ENCODE measurements around the gene TIMM23B.
"Not testable (repeated sequence)": the region's sequence is repeated elsewhere in the genome, so short reads cannot be mapped to it uniquely, and the experiment has no call there.

TIMM23B gene

GRCh38 chr10:49941447-49942338 lies at the start of gene TIMM23B, which contains the start of gene PARG:
Gene TIMM23B (plus strand): TSS chr10:49942053. CDS start chr10:49942195, 142 bp downstream.
Gene PARG (minus strand): TSS chr10:49942027. CDS start chr10:49941725, 302 bp downstream.
- peak; percentile 53 for DNase-seq (ENCODE audit: low spot score)

GRCh38 chr10:49899999-49900398 lies 41.9 kb upstream of the TIMM23B start:
- DNase-seq (ENCODE audit: low spot score) = not testable (repeated sequence)

- DNase-seq (ENCODE audit: low spot score) = not testable (repeated sequence)
Observed at GRCh38 chr10:49900406-49900805, 41.4 kb upstream of the TIMM23B start.

- DNase-seq (ENCODE audit: low spot score) = not testable (repeated sequence)
Observed at GRCh38 chr10:49903829-49904228, 38.0 kb upstream of the TIMM23B start.

GRCh38 chr10:49908290-49909080 lies 33.4 kb upstream of the TIMM23B start:
- DNase-seq (ENCODE audit: low spot score) = not testable (repeated sequence)

GRCh38 chr10:49910295-49910694 lies 31.6 kb upstream of the TIMM23B start:
- not testable (repeated sequence) for DNase-seq (ENCODE audit: low spot score)

GRCh38 chr10:49916451-49916850 lies 25.4 kb upstream of the TIMM23B start:
- DNase-seq (ENCODE audit: low spot score) = not testable (repeated sequence)

GRCh38 chr10:49917927-49918326 lies 23.9 kb upstream of the TIMM23B start:
- DNase-seq (ENCODE audit: low spot score) = not testable (repeated sequence)

GRCh38 chr10:49922041-49922440 lies 19.8 kb upstream of the TIMM23B start:
- not testable (repeated sequence) for DNase-seq (ENCODE audit: low spot score)

- not testable (repeated sequence) for DNase-seq (ENCODE audit: low spot score)
Observed at GRCh38 chr10:49923572-49923971, 18.3 kb upstream of the TIMM23B start.

- DNase-seq (ENCODE audit: low spot score) = not testable (repeated sequence)
Observed at GRCh38 chr10:49931276-49931675, 10.6 kb upstream of the TIMM23B start.

- DNase-seq (ENCODE audit: low spot score) = not testable (repeated sequence)
Observed at GRCh38 chr10:49931959-49932728, 9.7 kb upstream of the TIMM23B start.

GRCh38 chr10:49942339-49942705 lies 469 bp downstream of the TIMM23B start:
- DNase-seq (ENCODE audit: low spot score) = not testable (repeated sequence)

GRCh38 chr10:49943607-49944006 lies 1.8 kb downstream of the TIMM23B start:
- not testable (repeated sequence) for DNase-seq (ENCODE audit: low spot score)

- not testable (repeated sequence) for DNase-seq (ENCODE audit: low spot score)
Observed at GRCh38 chr10:49948142-49948541, 6.3 kb downstream of the TIMM23B start.

GRCh38 chr10:49948737-49949136 lies 6.9 kb downstream of the TIMM23B start:
- not testable (repeated sequence) for DNase-seq (ENCODE audit: low spot score)

GRCh38 chr10:49952006-49952405 lies 10.2 kb downstream of the TIMM23B start:
- DNase-seq (ENCODE audit: low spot score) = not testable (repeated sequence)

GRCh38 chr10:49953122-49953521 lies 11.3 kb downstream of the TIMM23B start:
- DNase-seq (ENCODE audit: low spot score) = not testable (repeated sequence)

- DNase-seq (ENCODE audit: low spot score) = not testable (repeated sequence)
Observed at GRCh38 chr10:49970331-49970857, 28.5 kb downstream of the TIMM23B start.

GRCh38 chr10:49971466-49971865 lies 29.6 kb downstream of the TIMM23B start:
- not testable (repeated sequence) for DNase-seq (ENCODE audit: low spot score)

- DNase-seq (ENCODE audit: low spot score) = not testable (repeated sequence)
Observed at GRCh38 chr10:49972094-49972493, 30.2 kb downstream of the TIMM23B start.

Measured in germinal center (tissue), 1 donor.